GM13977 (cell line): Measurements from ENCODE around the gene AP3B2.

Experiments
- DNase-seq: peaks from one replicate; pipeline ENCODE4 v3.0.0; 2012; ENCODE audit warnings: low spot score
- CTCF ChIP-seq: IDR thresholded peaks from 2 replicates; pipeline ENCODE4 v1.5.1; 2012; ENCODE audit warnings: mild to moderate bottlenecking, control low read depth; ENCODE audit not compliant: insufficient read depth; ENCODE audit errors: extremely low read depth, missing control alignments
- in situ Hi-C: fragments of 300-500 bp; cut with MboI; formaldehyde crosslinking; loops from one replicate; pipeline ENCODE4 v1.12.0; 2022; ENCODE audit warnings: low sequenced_read_pairs, low pct_unique_long_range_greater_than_20kb, mixed read lengths, inconsistent platforms; ENCODE audit not compliant: unreplicated experiment

Gene AP3B2

GRCh38 chr15:82680200-82681102 lies 29.2 kb downstream of the AP3B2 start:
- peak; percentile 29 for TF ChIP-seq CTCF
- peak; percentile 88 for DNase-seq
- in situ Hi-C loops, result no loop called here

- in situ Hi-C loops, result no loop called here
Measured at GRCh38 chr15:82679626-82680199, 30.0 kb downstream of the AP3B2 start.

GRCh38 chr15:82677720-82678323 lies 31.9 kb downstream of the AP3B2 start:
- no peak for DNase-seq
- in situ Hi-C loops, result no loop called here
- no peak for TF ChIP-seq CTCF

More at GRCh38 chr15:82679626-82680199, 30.0 kb downstream of the AP3B2 start:
- DNase-seq, result no peak
- TF ChIP-seq CTCF, result no peak

GRCh38 chr15:82674873-82675272 lies 34.8 kb downstream of the AP3B2 start:
- no peak for DNase-seq
- in situ Hi-C loops, result no loop called here
- TF ChIP-seq CTCF, result no peak

- no peak for TF ChIP-seq CTCF
- in situ Hi-C loops, result no loop called here
- no peak for DNase-seq
Measured at GRCh38 chr15:82670699-82671098, 39.0 kb downstream of the AP3B2 start.

GRCh38 chr15:82666606-82667005 lies 43.1 kb downstream of the AP3B2 start:
- in situ Hi-C loops, result no loop called here

More at GRCh38 chr15:82666606-82667005, 43.1 kb downstream of the AP3B2 start:
- no peak for TF ChIP-seq CTCF
- no peak for DNase-seq
